ENCODE data around the gene MYZAP.

GRCh38 chr15:57609805-57610529, 18.3 kb downstream of the MYZAP start:
- TF ChIP-seq FOXJ3 (CRISPR knock-in tag; IDR thresholded peaks at IDR 0.05) (no peak), RAD21 (IDR thresholded peaks at IDR 0.05; ENCODE audit: low read length) (no peak), TAF1 (IDR thresholded peaks at IDR 0.05; ENCODE audit: borderline replicate concordance, low read depth, low read length) (no peak), REST (IDR thresholded peaks at IDR 0.05; ENCODE audit: low read depth, low read length) (no peak), NRF1 (IDR thresholded peaks at IDR 0.05; ENCODE audit: low read depth, low read length) (no peak)
- TF ChIP-seq, protein P1, sequence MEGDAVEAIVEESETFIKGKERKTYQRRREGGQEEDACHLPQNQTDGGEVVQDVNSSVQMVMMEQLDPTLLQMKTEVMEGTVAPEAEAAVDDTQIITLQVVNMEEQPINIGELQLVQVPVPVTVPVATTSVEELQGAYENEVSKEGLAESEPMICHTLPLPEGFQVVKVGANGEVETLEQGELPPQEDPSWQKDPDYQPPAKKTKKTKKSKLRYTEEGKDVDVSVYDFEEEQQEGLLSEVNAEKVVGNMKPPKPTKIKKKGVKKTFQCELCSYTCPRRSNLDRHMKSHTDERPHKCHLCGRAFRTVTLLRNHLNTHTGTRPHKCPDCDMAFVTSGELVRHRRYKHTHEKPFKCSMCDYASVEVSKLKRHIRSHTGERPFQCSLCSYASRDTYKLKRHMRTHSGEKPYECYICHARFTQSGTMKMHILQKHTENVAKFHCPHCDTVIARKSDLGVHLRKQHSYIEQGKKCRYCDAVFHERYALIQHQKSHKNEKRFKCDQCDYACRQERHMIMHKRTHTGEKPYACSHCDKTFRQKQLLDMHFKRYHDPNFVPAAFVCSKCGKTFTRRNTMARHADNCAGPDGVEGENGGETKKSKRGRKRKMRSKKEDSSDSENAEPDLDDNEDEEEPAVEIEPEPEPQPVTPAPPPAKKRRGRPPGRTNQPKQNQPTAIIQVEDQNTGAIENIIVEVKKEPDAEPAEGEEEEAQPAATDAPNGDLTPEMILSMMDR (IDR thresholded peaks at IDR 0.05): no peak
- TF ChIP-seq, protein P2, sequence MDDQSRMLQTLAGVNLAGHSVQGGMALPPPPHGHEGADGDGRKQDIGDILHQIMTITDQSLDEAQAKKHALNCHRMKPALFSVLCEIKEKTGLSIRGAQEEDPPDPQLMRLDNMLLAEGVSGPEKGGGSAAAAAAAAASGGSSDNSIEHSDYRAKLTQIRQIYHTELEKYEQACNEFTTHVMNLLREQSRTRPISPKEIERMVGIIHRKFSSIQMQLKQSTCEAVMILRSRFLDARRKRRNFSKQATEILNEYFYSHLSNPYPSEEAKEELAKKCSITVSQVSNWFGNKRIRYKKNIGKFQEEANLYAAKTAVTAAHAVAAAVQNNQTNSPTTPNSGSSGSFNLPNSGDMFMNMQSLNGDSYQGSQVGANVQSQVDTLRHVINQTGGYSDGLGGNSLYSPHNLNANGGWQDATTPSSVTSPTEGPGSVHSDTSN (IDR thresholded peaks at IDR 0.05): no peak

All from SK-N-SH (cell line).